T-helper 1 cell treated with Interleukin-12 subunit alpha and Interleukin-12 subunit beta and Interleukin-4 antibody, amounts not matched to agents 30 ng/mL and 1 ng/mL, for 36 hours (primary cell): ENCODE results near the gene BMP8A. TPM values are rescaled to one million over a fixed set of nuclear protein-coding genes. Genes with fewer than 3 reads are reported as not detected.
"Not testable (repeated sequence)": the region's sequence is repeated elsewhere in the genome, so short reads cannot be mapped to it uniquely, and the experiment has no call there.

Source experiments
- intact Hi-C: fragments of 100-400 bp; cut with micrococcal nuclease; formaldehyde crosslinking; loops from one replicate; pipeline ENCODE4 v1.15.1; 2024
- total RNA-seq: library from RNA; stranded (reverse); gene quantifications from 2 replicates; pipeline ENCODE4 v1.2.3, GENCODE V29; 2022

Gene BMP8A
- total RNA-seq: 0.17 TPM in 1 of 2 replicates, not detected in the other

DNA sequence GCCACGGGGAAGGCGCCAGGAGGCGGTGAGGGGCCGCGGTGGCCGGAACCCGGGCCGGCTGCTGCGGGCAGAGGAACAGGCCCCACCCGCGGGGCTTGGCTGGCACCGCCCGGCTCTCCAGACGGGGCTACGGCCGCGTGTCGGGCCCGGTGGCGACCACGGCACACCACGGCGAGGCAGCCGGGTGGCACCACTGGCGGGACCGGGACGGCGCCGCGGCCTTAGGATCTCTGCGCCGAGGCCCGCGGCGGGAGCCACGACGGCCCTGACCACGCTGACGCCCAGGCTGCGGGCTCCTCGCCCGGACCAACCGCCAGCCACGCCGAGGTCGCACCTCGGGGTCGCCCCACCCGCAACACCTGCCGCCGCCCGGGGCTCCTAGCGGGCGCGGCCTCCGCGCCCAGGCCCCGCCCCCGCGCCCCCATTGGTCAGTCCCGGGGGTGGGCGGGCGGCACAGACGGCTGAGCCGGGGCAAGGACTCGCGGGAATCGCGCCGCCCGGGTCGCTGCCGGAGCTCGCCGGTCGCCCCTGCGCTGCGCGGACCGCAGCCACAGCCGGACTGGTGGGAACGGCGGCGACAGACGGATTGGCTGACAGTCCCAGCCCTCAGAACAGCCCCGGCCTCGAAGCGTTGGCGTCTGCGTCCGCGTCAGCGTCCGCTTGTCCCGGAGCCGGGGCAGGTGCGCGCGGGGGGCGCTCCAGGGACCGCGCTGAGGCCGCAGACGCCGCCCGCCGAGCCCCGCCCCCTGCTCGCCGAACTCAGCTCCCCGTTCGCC is at the start of gene BMP8A:
Gene BMP8A (plus strand): TSS at position 491 of the 776 bp plus-strand sequence. CDS start 356 bp downstream, outside the sequence.
- intact Hi-C loops: loop anchor here (1.0 kb wide), 1 partner anchor 162 kb away; no protein-coding TSS in a partner anchor

DNA sequence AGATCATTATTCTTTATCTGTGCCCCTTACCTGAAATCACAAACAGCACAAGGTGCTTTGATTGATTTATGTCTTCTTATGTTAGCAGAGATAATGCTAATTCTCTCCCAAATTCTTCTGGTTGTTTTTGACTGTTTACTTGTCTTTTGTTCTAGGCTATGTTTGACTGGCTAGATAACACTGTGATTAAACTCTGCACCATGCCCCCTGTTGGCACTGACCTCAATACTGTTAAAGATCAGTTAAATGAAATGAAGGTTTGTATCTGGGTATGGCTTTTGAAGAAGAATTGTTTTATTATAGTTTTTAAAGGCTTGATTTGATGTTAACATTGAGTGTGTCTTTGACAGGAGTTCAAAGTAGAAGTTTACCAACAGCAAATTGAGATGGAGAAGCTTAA is 49.6 kb upstream of the BMP8A start:
- intact Hi-C loops: no loop called here

DNA sequence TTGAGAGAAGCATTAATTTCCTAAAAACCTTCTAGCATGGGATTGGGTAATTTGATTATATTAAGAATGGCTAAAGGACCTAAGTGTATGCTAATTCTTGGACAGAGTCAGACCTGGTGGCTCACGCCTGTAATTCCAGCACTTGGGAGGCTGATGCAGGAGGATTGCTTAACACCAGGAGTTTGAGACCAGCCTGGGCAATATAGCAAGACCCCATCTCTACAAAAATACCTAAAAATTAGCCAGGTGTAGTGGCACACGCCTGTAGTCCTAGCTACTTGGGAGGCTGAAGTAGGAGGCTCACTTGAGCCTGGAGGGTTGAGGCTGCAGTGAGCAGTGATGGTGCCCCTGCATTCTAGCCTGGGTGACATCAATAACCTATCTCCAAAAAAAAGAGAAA is 45.9 kb upstream of the BMP8A start:
- intact Hi-C loops: no loop called here

DNA sequence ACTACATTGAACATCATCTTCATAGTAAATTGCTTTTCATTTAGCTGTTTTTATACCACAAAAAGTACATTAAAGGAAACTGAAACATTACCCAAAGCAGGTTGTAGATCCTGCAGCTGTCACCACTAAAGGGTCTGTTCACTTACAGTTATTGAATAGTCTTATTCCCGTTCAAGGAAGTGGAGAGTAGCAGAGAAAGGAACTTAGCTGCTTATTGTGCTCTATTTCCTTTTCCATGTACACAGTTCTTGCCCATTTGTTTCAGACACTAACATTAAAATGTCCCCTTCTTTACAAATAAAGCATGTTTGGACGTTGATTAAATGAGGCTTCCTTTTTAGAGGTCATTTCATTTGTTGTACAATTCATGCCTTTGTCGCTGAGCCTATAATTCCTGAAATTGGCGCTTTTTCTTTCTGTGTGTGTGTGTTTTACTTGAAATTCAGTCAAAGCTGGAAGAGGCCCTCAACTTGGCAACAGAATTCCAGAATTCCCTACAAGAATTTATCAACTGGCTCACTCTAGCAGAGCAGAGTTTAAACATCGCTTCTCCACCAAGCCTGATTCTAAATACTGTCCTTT is 44.4 kb upstream of the BMP8A start:
- intact Hi-C loops: no loop called here

DNA sequence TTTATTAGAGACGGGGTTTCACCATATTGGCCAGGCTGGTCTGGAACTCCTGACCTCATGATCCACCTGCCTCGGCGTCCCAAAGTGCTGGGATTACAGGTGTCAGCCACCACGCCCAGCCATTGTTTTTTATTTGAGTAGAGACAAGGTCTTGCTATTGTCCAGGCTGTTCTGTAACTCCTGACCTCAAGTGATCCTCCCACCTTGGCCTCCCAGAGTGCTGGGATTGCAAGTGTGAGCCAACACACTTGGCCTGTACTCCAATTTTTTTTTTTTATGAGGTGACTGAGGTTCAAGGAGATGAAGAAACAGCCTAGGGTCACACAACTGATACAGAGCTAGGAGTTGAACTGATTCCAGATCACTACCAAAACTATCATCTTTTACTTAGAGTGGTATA is 41.4 kb upstream of the BMP8A start:
- intact Hi-C loops: not testable (repeated sequence)

DNA sequence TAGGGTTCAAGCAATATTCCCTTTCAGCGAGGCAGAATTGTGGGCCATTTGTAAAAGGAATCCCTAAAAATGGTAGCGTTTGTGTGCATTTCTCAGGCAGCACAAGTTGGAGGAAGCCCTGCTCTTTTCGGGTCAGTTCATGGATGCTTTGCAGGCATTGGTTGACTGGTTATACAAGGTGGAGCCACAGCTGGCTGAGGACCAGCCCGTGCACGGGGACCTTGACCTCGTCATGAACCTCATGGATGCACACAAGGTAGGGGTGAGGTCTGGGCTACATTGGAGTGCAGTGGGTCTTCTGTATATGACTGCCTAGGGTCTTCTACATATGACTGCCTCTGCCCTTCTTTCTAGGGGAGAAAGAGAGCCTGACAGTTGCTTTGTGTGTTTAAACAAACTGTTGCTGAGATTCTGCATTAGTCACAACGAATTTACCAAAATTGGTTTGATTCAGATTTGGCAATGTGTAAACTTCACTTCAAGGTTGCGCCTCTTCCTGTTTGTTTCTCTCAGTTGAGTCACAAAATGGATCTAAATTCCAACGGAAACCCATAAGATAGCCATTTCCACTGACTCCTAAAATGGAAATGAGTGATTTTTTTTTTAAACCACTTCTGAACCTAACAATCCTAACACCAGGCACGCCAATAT is 40.4 kb upstream of the BMP8A start:
- intact Hi-C loops: no loop called here

DNA sequence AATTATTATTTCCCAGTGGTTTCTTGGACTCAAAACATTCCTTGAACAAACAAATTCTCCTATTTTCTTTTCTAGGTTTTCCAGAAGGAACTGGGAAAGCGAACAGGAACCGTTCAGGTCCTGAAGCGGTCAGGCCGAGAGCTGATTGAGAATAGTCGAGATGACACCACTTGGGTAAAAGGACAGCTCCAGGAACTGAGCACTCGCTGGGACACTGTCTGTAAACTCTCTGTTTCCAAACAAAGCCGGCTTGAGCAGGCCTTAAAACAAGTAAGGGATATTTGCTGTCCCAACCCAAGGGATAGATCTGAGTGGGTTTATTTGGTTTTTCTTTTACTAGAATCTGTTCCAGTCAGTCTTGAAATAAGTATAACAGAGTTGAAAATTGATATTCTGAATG is 39.4 kb upstream of the BMP8A start:
- intact Hi-C loops: no loop called here

DNA sequence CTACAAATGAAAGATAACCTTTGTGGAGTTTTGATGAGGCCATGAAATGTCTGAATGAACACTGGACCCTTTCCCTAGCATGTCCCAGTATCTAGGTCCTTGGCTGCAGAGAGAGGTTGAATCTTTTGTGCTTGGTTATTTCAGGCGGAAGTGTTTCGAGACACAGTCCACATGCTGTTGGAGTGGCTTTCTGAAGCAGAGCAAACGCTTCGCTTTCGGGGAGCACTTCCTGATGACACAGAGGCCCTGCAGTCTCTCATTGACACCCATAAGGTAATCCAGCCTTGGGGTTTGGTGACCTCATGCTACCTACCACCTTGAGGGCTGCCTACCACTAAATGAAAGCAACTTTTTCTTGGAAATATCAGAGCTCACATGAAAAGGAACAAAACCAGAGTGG is 38.9 kb upstream of the BMP8A start:
- intact Hi-C loops: no loop called here

- intact Hi-C loops: no loop called here
These were observed 37.8 kb upstream of the BMP8A start for GRCh38 chr1:39453603-39454002.

- intact Hi-C loops: no loop called here
These were observed 32.4 kb upstream of the BMP8A start for GRCh38 chr1:39458991-39459390.

GRCh38 chr1:39462074-39462473 is 29.4 kb upstream of the BMP8A start:
- intact Hi-C loops: no loop called here

- intact Hi-C loops: no loop called here
These were observed 24.9 kb upstream of the BMP8A start for GRCh38 chr1:39466413-39467107.

GRCh38 chr1:39467108-39467720 is 24.2 kb upstream of the BMP8A start:
- intact Hi-C loops: not testable (repeated sequence)

DNA sequence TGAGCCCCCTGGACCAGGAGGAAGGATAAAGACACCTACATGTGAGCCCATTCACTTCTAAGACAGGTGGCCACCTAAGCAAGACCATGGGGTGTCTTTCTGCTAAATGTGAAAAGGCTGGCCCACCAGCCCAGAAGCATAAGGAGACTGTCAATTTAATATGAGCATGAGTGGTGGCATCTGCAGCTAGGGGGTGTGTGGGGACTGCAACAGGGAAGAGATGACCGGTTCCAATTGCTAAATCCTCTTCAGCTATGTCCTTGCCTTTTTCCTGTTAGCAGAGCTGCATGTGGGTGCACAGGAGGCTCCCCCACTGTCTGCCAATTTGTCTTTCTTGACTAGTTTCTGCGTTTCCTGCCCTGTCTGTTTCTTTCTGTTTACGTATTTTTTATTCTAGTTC is 22.3 kb upstream of the BMP8A start:
- intact Hi-C loops: no loop called here

DNA sequence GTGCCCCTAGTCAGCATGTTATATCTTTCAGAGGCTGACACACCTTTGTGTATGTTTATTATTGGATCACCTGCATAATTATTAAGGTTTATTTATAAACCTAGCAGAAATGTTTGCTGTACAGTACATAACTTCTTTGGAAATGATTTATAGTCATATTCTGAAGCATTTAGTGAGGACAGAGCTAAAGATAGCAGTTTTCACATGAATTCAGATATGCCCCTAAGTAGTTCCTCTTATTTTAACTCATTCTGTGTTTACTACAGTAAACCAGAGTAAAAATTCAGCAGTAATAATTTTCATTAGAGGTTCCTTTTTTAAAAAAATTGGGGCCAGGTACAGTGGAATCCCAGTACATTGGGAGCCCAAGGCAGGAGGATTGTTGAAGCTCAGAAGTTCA is 21.4 kb upstream of the BMP8A start:
- intact Hi-C loops: no loop called here

- intact Hi-C loops: no loop called here
These were observed 18.6 kb upstream of the BMP8A start for GRCh38 chr1:39472826-39473225.

- intact Hi-C loops: no loop called here
These were observed 18.1 kb upstream of the BMP8A start for GRCh38 chr1:39473324-39473723.

DNA sequence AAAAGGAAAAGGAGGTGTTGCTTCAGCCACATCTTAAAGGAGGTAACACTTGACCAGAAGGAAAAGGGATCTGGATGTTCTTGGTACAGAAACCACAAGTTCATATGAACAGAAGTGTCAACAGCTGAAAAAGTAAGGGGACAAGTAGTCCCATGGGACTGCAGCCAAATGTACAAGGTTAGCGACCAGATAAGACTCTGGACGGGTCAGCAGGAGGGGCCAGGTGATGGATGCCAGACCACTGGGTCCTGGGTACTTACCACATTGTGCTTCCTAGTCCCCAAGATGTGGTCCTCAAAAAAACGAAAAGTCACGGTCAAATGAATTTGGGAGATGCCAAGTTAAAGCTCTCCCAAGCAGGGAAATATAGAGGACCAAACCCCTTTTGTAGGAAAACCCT is 16.6 kb upstream of the BMP8A start:
- intact Hi-C loops: no loop called here

GRCh38 chr1:39475551-39475950 is 15.9 kb upstream of the BMP8A start:
- intact Hi-C loops: not testable (repeated sequence)

- intact Hi-C loops: no loop called here
These were observed 13.1 kb upstream of the BMP8A start for GRCh38 chr1:39478126-39478915.

DNA sequence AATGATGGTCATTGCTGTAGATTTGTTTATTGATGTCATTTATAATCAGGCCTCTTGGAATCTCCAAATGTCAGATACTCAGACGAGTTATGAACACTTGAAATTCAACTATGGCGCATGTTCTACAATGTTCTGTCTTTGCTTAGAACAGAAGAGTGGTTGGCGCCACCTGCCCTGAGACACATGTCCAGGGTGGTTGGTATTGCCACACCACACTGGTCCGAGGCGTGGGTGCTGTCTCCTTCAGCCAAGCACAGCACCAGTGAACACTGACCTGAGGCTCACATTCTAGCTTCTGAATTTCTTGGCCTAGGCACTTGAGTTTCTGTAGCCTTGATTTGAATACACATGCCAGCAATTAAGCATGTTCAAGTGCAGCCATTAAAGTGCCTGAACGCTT is 10.1 kb upstream of the BMP8A start:
- intact Hi-C loops: loop anchor here (10.0 kb wide), 1 partner anchor 54 kb away; no protein-coding TSS in a partner anchor
